DND-41 (cell line): ENCODE measurements around the gene ITSN2.

Experiments
- ATAC-seq: fragments of 200-7000 bp; cut with Tn5 transposase; 3 replicates; pipeline ENCODE4 v1.9.1; 2021; ENCODE audit warnings: low read depth; ENCODE audit not compliant: insufficient read depth
- DNase-seq: peaks from one replicate; pipeline ENCODE4 v3.0.0-alpha.2; 2020
- H2AFZ ChIP-seq: 2 replicates; pipeline ENCODE4 v1.6.0; 2012; ENCODE audit warnings: low read depth, low read length
- H3K27ac ChIP-seq: 2 replicates; pipeline ENCODE4 v1.5.1; 2012; ENCODE audit warnings: low read length, inconsistent platforms
- H3K27me3 ChIP-seq: fragments of 200-600 bp; sonication (generic); 2 replicates; pipeline ENCODE4 v1.6.0; 2012; ENCODE audit warnings: low read length, mild to moderate bottlenecking, inconsistent platforms; ENCODE audit not compliant: insufficient read depth, poor library complexity
- H3K36me3 ChIP-seq: 2 replicates; pipeline ENCODE4 v1.5.1; 2012; ENCODE audit warnings: low read length, inconsistent platforms; ENCODE audit not compliant: insufficient read depth
- H3K4me1 ChIP-seq: 2 replicates; pipeline ENCODE4 v1.5.1; 2012; ENCODE audit warnings: mild to moderate bottlenecking, low read length; ENCODE audit not compliant: insufficient read depth
- H3K4me2 ChIP-seq: 2 replicates; pipeline ENCODE4 v1.6.0; 2012; ENCODE audit warnings: mild to moderate bottlenecking, moderate library complexity, low read length, inconsistent platforms; ENCODE audit not compliant: insufficient read depth
- H3K4me3 ChIP-seq, 2 experiments: fragments of 200-600 bp in 1 of 2; shearing (Covaris generic) in 1 of 2; 2 replicates each; pipeline ENCODE4 v1.5.1; 2012 to 2016; ENCODE audit warnings: inconsistent platforms in 2 of 2, low read length in 2 of 2, mild to moderate bottlenecking in 2 of 2, low read depth in 1 of 2, moderate library complexity in 1 of 2
- H3K79me2 ChIP-seq: 2 replicates; pipeline ENCODE4 v1.6.0; 2012; ENCODE audit warnings: low read length, inconsistent platforms; ENCODE audit not compliant: insufficient read depth
- H3K9ac ChIP-seq: 2 replicates; pipeline ENCODE4 v1.6.0; 2012; ENCODE audit warnings: low read depth, mild to moderate bottlenecking, inconsistent platforms, low read length, moderate library complexity
- H3K9me3 ChIP-seq: 2 replicates; pipeline ENCODE4 v1.5.1; 2012; ENCODE audit warnings: low read length, moderate library complexity, mild to moderate bottlenecking, inconsistent platforms; ENCODE audit not compliant: insufficient read depth, severe bottlenecking
- H4K20me1 ChIP-seq: 2 replicates; pipeline ENCODE4 v1.6.0; 2012; ENCODE audit warnings: low read length; ENCODE audit not compliant: insufficient read depth
- EZH2 ChIP-seq: IDR thresholded peaks from 3 replicates; pipeline ENCODE4 v1.6.1; 2012; ENCODE audit warnings: borderline replicate concordance, low read depth, mild to moderate bottlenecking, moderate library complexity, low read length, inconsistent platforms; ENCODE audit not compliant: severe bottlenecking
- TF ChIP-seq, protein P1 (sequence below): IDR thresholded peaks from 2 replicates; pipeline ENCODE4 v1.5.1; 2012; ENCODE audit warnings: borderline replicate concordance, low read length, moderate library complexity, mild to moderate bottlenecking; ENCODE audit not compliant: poor library complexity, severe bottlenecking; ENCODE audit errors: extremely low read depth

The ITSN2 gene

DNA sequence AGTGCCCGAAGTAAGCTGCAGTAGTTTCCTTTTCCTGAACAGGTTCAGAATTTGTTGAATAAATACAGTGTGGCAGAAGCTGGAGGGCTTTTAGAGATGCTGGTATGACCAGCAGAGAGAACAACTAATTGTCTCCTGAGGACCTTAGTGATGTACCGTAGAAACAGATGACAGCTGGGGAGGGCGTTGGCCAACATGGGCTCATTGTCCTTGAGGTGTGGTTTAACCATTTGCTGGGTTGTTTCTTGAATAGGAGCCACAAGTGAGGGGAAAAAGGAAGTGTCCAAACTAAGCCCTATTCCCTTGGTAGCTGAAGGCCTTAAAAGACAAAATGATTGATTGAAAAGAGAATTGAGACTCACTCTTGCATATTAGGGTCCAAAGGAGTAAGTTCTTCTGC lies 197.2 kb downstream of the ITSN2 start:
- Histone ChIP-seq H4K20me1 (no peaks in the 10 kb centered on the region), H3K79me2 (no peaks in the 10 kb centered on the region), H3K27me3 (no peaks in the 10 kb centered on the region), H3K9me3 (no peaks in the 10 kb centered on the region), H3K9ac (no peak overlapping the region), H3K4me2 (no peak overlapping the region), H3K4me3 (no peak overlapping the region), H2AFZ (no peak overlapping the region), H3K4me1 (no peaks in the 10 kb centered on the region), H3K27ac (no peak overlapping the region), H3K36me3 (no peaks in the 10 kb centered on the region)
- DNase-seq (no peak), ATAC-seq (no peak)
- TF ChIP-seq, protein P1, sequence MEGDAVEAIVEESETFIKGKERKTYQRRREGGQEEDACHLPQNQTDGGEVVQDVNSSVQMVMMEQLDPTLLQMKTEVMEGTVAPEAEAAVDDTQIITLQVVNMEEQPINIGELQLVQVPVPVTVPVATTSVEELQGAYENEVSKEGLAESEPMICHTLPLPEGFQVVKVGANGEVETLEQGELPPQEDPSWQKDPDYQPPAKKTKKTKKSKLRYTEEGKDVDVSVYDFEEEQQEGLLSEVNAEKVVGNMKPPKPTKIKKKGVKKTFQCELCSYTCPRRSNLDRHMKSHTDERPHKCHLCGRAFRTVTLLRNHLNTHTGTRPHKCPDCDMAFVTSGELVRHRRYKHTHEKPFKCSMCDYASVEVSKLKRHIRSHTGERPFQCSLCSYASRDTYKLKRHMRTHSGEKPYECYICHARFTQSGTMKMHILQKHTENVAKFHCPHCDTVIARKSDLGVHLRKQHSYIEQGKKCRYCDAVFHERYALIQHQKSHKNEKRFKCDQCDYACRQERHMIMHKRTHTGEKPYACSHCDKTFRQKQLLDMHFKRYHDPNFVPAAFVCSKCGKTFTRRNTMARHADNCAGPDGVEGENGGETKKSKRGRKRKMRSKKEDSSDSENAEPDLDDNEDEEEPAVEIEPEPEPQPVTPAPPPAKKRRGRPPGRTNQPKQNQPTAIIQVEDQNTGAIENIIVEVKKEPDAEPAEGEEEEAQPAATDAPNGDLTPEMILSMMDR: no peak
- no peak for TF ChIP-seq EZH2

DNA sequence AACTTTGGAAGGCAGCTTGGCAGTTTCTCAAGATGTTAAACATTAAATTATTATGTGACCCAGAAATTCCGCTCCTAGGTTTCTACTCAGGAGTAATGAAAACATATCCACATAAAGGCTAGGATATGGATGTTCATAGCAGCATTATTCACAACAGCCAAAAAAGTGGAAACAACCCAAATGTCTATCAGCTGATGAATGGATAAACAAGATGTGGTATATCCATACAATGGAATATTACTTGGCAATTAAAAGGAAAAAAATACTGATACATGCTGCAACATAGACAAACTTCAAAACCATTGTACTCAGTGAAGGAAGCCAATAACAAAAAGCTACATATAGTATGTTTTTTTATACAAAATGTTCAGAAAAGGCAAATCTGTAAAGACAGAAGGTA lies 197.8 kb downstream of the ITSN2 start:
- Histone ChIP-seq H3K4me2 (no peak overlapping the region), H3K27me3 (no peaks in the 10 kb centered on the region), H3K79me2 (no peaks in the 10 kb centered on the region), H4K20me1 (no peaks in the 10 kb centered on the region), H3K36me3 (no peaks in the 10 kb centered on the region), H3K9me3 (no peaks in the 10 kb centered on the region), H2AFZ (no peak overlapping the region), H3K4me3 (no peak overlapping the region), H3K4me1 (no peaks in the 10 kb centered on the region), H3K27ac (no peak overlapping the region), H3K9ac (no peak overlapping the region)
- DNase-seq: no peak
- ATAC-seq: no peak
- no peak for TF ChIP-seq EZH2
- TF ChIP-seq, protein P1: no peak

DNA sequence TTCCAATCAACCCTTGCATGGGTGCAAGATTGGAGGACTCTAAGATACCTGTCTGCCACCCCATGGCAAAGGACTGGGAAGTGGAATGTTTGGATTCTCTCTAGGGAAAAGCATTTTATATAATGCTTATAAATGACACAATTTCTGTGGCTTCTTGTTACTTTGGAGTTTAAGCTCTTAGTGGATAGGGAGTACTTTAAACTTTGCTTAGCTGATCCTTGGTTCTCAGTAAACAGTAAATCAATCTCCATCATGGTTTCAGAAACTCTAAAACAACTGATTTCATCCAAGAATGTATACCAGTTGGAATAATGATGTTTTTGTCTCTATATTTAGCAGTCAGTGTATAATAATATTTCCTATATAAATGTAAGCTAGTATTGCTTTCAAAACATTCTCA lies 199.6 kb downstream of the ITSN2 start:
- H2AFZ ChIP-seq: no peak overlapping the region
- H4K20me1 ChIP-seq: no peaks in the 10 kb centered on the region
- H3K9me3 ChIP-seq: no peaks in the 10 kb centered on the region
- DNase-seq (no peak), ATAC-seq (no peak)
- no peak overlapping the region for H3K27ac ChIP-seq
- TF ChIP-seq EZH2: no peak
- TF ChIP-seq, protein P1: no peak
- H3K4me3 ChIP-seq: no peak overlapping the region
- no peaks in the 10 kb centered on the region for H3K27me3 ChIP-seq
- H3K79me2 ChIP-seq: no peaks in the 10 kb centered on the region
- H3K36me3 ChIP-seq: no peaks in the 10 kb centered on the region
- H3K4me2 ChIP-seq: no peak overlapping the region
- H3K4me1 ChIP-seq: no peaks in the 10 kb centered on the region
- no peak overlapping the region for H3K9ac ChIP-seq

DNA sequence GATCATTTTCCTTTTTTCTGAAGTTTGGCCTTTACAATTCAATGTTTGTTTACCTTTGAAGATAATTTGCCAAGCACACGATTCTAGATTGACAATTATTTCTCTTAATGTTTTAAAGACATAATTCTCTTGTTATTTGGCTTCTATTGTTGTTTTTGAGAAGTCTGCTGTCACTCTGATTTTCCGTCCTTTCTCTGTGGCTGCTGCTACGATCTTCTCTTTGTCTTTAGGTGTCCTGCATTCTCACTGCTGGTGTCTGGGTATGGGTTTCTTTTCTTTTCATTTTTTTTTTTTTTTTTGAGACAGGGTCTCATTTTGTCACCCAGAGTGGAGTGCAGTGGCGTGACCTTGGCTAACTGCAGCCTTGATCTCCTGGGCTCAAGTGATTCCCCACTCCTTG lies 200.6 kb downstream of the ITSN2 start:
- TF ChIP-seq EZH2: no peak
- TF ChIP-seq, protein P1: no peak
- no peaks in the 10 kb centered on the region for H3K9me3 ChIP-seq

More for the DNA sequence above, 200.6 kb downstream of the ITSN2 start:
- Histone ChIP-seq H3K4me2 (no peak overlapping the region), H3K4me1 (no peaks in the 10 kb centered on the region), H2AFZ (no peak overlapping the region), H3K79me2 (no peaks in the 10 kb centered on the region), H3K9ac (no peak overlapping the region), H4K20me1 (no peaks in the 10 kb centered on the region), H3K36me3 (no peaks in the 10 kb centered on the region), H3K27me3 (no peaks in the 10 kb centered on the region), H3K27ac (no peak overlapping the region), H3K4me3 (no peak overlapping the region)
- ATAC-seq (no peak), DNase-seq (no peak)
